H1 (cell line): Measurements from ENCODE around the gene PPME1. TPM values are rescaled to one million over a fixed set of nuclear protein-coding genes. Genes with fewer than 3 reads are reported as not detected.

Experiments
- CTCF ChIA-PET: fragments of 300-600 bp; sonication (Branson Sonifier 250); formaldehyde crosslinking; loops from one replicate; lab custom pipeline; 2021; ENCODE audit not compliant: partially characterized antibody; lab: Charles Lee
- POLR2A ChIA-PET: fragments of 300-600 bp; sonication (Branson Sonifier 250); formaldehyde crosslinking; loops from one replicate; lab custom pipeline; 2021; ENCODE audit warnings: inconsistent platforms; ENCODE audit not compliant: partially characterized antibody; lab: Charles Lee
- DNase-seq, 2 experiments: peaks; one replicate each; pipeline versions ENCODE4 v3.0.0 to v3.0.0-alpha.2; 2010 to 2022; ENCODE audit warnings: low spot score in 2 of 2, low read depth in 1 of 2, mixed read lengths in 1 of 2
- FAIRE-seq: peaks from 2 replicates; lab custom pipeline; 2011; peaks lifted over from hg19 to GRCh38; lab: Jason Lieb, UNC
- H2AFZ ChIP-seq: 2 replicates; pipeline ENCODE4 v1.8.1; 2012; ENCODE audit warnings: low read length, inconsistent platforms
- H2AK5ac ChIP-seq: 2 replicates; pipeline ENCODE4 v1.6.1; 2013; ENCODE audit warnings: low read depth, low read length
- H2BK120ac ChIP-seq: replicated peaks from 2 replicates; pipeline ENCODE3; 2013; ENCODE audit warnings: low read depth, low read length, inconsistent platforms
- H2BK12ac ChIP-seq: 2 replicates; pipeline ENCODE4 v1.6.1; 2013; ENCODE audit warnings: low read depth, low read length
- H2BK15ac ChIP-seq: 2 replicates; pipeline ENCODE4 v1.6.1; 2013; ENCODE audit warnings: low read length
- H2BK20ac ChIP-seq: 2 replicates; pipeline ENCODE4 v1.6.1; 2013; ENCODE audit warnings: low read length
- H2BK5ac ChIP-seq: 2 replicates; pipeline ENCODE4 v1.6.1; 2013; ENCODE audit warnings: low read depth, low read length
- H3K14ac ChIP-seq: 2 replicates; pipeline ENCODE4 v1.6.1; 2013; ENCODE audit warnings: inconsistent platforms; ENCODE audit not compliant: insufficient read length
- H3K18ac ChIP-seq: 2 replicates; pipeline ENCODE4 v1.6.1; 2013; ENCODE audit warnings: low read length; ENCODE audit errors: extremely low read depth
- H3K23ac ChIP-seq: 2 replicates; pipeline ENCODE4 v1.6.1; 2013; ENCODE audit warnings: inconsistent platforms; ENCODE audit not compliant: insufficient read length
- H3K23me2 ChIP-seq: 2 replicates; pipeline ENCODE4 v1.6.1; 2013; ENCODE audit warnings: low read depth, low read length
- H3K27ac ChIP-seq: 2 replicates; pipeline ENCODE4 v1.6.1; 2011; ENCODE audit warnings: low read depth, low read length, inconsistent platforms
- H3K27me3 ChIP-seq, 4 experiments: replicated peaks in 1 of 4; 1 replicate in 1 of 4; 2 replicates in 3 of 4; pipeline versions ENCODE4 v1.6.1 to v1.8.1; 2011 to 2013; ENCODE audit warnings: low read length in 3 of 4, mild to moderate bottlenecking in 3 of 4, inconsistent platforms in 2 of 4, mixed read lengths in 2 of 4, moderate library complexity in 1 of 4; ENCODE audit not compliant: control insufficient read depth in 3 of 4, insufficient read depth in 3 of 4; ENCODE audit errors: extremely low read depth in 1 of 4
- H3K36me3 ChIP-seq, 4 experiments: 2 replicates each; pipeline versions ENCODE4 v1.6.1 to v1.8.1; 2011 to 2013; ENCODE audit warnings: mild to moderate bottlenecking in 4 of 4, low read length in 3 of 4, moderate library complexity in 2 of 4, control low read depth in 1 of 4, inconsistent platforms in 1 of 4; ENCODE audit not compliant: insufficient read depth in 4 of 4, control insufficient read depth in 2 of 4
- H3K4ac ChIP-seq: replicated peaks from 2 replicates; pipeline ENCODE3; 2013; ENCODE audit warnings: low read length, low read depth, mixed read lengths, inconsistent platforms; ENCODE audit not compliant: insufficient read length
- H3K4me1 ChIP-seq, 4 experiments: replicated peaks in 1 of 4; 1 replicate in 1 of 4; 2 replicates in 3 of 4; pipeline versions ENCODE4 v1.6.1 to v1.8.1; 2011 to 2013; ENCODE audit warnings: low read length in 3 of 4, inconsistent platforms in 2 of 4, mixed read lengths in 1 of 4; ENCODE audit not compliant: insufficient read depth in 4 of 4, control insufficient read depth in 3 of 4
- H3K4me2 ChIP-seq, 2 experiments: 2 replicates each; pipeline versions ENCODE4 v1.6.1 to v1.8.1; 2011 to 2013; ENCODE audit warnings: low read depth in 2 of 2, low read length in 2 of 2, control low read depth in 1 of 2, inconsistent platforms in 1 of 2, mild to moderate bottlenecking in 1 of 2; ENCODE audit not compliant: insufficient read depth in 1 of 2
- H3K4me3 ChIP-seq, 4 experiments: fragments of 200-600, 300-600 bp in 1 of 4; sonication (generic), shearing (Covaris generic), sonication (Bioruptor Twin) in 1 of 4; 2 replicates each; pipeline versions ENCODE4 v1.5.1 to v1.8.1; 2011 to 2016; ENCODE audit warnings: low read length in 4 of 4, low read depth in 3 of 4, control low read depth in 2 of 4, inconsistent platforms in 2 of 4, mild to moderate bottlenecking in 2 of 4, mixed read lengths in 1 of 4, moderate library complexity in 1 of 4; ENCODE audit not compliant: insufficient read depth in 2 of 4; ENCODE audit errors: extremely low read depth in 1 of 4
- H3K56ac ChIP-seq: replicated peaks from 2 replicates; pipeline ENCODE3; 2013; ENCODE audit warnings: low read depth, mild to moderate bottlenecking, mixed read lengths, low read length, inconsistent platforms; ENCODE audit not compliant: insufficient read length
- H3K79me1 ChIP-seq: 2 replicates; pipeline ENCODE4 v1.6.1; 2013; ENCODE audit warnings: low read depth, low read length, control low read depth
- H3K79me2 ChIP-seq, 2 experiments: 2 replicates each; pipeline versions ENCODE4 v1.6.1 to v1.8.1; 2012 to 2013; ENCODE audit warnings: low read length in 2 of 2, mild to moderate bottlenecking in 2 of 2, inconsistent platforms in 1 of 2; ENCODE audit not compliant: insufficient read depth in 2 of 2, control insufficient read depth in 1 of 2
- H3K9ac ChIP-seq, 4 experiments: replicated peaks in 1 of 4; 1 replicate in 1 of 4; 2 replicates in 3 of 4; pipeline versions ENCODE4 v1.6.1 to v1.8.1; 2011 to 2013; ENCODE audit warnings: low read depth in 3 of 4, low read length in 3 of 4, control low read depth in 2 of 4, mild to moderate bottlenecking in 2 of 4, moderate library complexity in 2 of 4, inconsistent platforms in 1 of 4; ENCODE audit errors: extremely low read depth in 1 of 4
- H3K9me3 ChIP-seq, 2 experiments: 2 replicates each; pipeline versions ENCODE4 v1.6.1 to v1.8.1; 2012 to 2013; ENCODE audit warnings: mild to moderate bottlenecking in 2 of 2, moderate library complexity in 2 of 2, control low read depth in 1 of 2, inconsistent platforms in 1 of 2, low read depth in 1 of 2, low read length in 1 of 2, mixed read lengths in 1 of 2; ENCODE audit not compliant: insufficient read depth in 2 of 2
- H4K20me1 ChIP-seq, 2 experiments: replicated peaks in 1 of 2; 2 replicates each; pipeline versions ENCODE3 to v1.8.1; 2011 to 2013; ENCODE audit warnings: inconsistent platforms in 2 of 2, low read length in 2 of 2, mild to moderate bottlenecking in 1 of 2; ENCODE audit not compliant: insufficient read depth in 2 of 2, control insufficient read depth in 1 of 2
- H4K5ac ChIP-seq: 2 replicates; pipeline ENCODE4 v1.6.1; 2013; ENCODE audit warnings: low read length, low read depth, mixed read lengths, inconsistent platforms; ENCODE audit not compliant: insufficient read length
- H4K8ac ChIP-seq: 2 replicates; pipeline ENCODE4 v1.8.0; 2013; ENCODE audit warnings: mild to moderate bottlenecking, moderate library complexity, low read length, inconsistent platforms; ENCODE audit not compliant: insufficient read depth; ENCODE audit errors: extremely low read depth
- H4K91ac ChIP-seq: replicated peaks from 2 replicates; pipeline ENCODE3; 2013; ENCODE audit warnings: low read length, mixed read lengths, inconsistent platforms; ENCODE audit not compliant: insufficient read length
- SIN3A ChIP-seq, 2 experiments: IDR thresholded peaks in 1 of 2; conservative IDR thresholded peaks in 1 of 2; 2 replicates each; pipeline ENCODE4 v1.6.1; 2011 to 2012; ENCODE audit warnings: low read length in 2 of 2, improper control_type of control experiment in 1 of 2, low read depth in 1 of 2, mild to moderate bottlenecking in 1 of 2
- WGBS, 2 experiments: shearing (Covaris generic) in 1 of 2; methylation state at CpG; one replicate each; pipeline versions ENCODE4 v1.1.6 to v1.1.7; 2013 to 2015; ENCODE audit warnings: low lambda C conversion rate in 2 of 2, mixed read lengths in 2 of 2, inconsistent platforms in 1 of 2, low coverage in 1 of 2, missing lambda C conversion rate in 1 of 2; ENCODE audit not compliant: insufficient replicate concordance in 2 of 2, insufficient coverage in 1 of 2, insufficient read length in 1 of 2; ENCODE audit errors: extremely low coverage in 1 of 2, missing lambda C conversion rate in 1 of 2; 5-methylcytosine and 5-hydroxymethylcytosine counted together
- polyA plus RNA-seq, 7 experiments: library from polyadenylated mRNA; depleted of rRNA in 3 of 7; stranded (reverse) in 5 of 7; unstranded in 2 of 7; fragments of >200 nt in 5 of 7; fragments of 200-250 nt in 2 of 7; gene quantifications; 1 replicate in 5 of 7; 2 replicates in 1 of 7; 4 replicates in 1 of 7; pipeline versions ENCODE4 v1.2.1 to v1.2.3, GENCODE V29; 2011 to 2013; ENCODE audit warnings: missing spikeins in 2 of 7, mixed read lengths in 2 of 7
- total RNA-seq: library from RNA; stranded (reverse); fragmentation: NEBNext Ultra II Directional; extraction: Animal tissue kit (Norgen Biotek cat#: 25700); gene quantifications from 2 replicates; pipeline ENCODE4 v1.2.1, GENCODE V29; 2021

Gene PPME1
- total and polyA plus RNA-seq, 2 of the 8 experiments (the other 6 are each of a cell fraction or from before 2014, with no cell fraction given) = 55.1 to 64.5 TPM

DNA sequence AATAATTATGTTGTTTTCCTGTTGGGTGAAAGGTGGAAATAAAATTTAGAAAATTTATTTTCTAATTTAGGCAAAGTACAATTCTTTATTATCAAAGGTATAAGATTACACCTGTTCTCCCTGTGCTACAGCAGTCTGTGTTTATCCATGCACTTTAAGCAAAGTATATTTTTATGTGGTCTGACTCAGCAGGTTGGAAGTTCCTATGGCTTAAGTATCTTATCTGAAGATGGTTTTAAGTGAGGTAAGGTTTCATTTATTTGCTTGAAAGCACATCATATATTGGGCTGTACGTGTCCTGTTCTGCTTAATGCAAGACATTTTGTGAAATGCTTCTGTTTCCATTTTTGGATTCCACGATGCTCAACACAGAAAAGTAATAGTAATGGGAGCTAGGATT is 14.6 kb downstream of the PPME1 start:
- H3K27ac ChIP-seq = no peak overlapping the region

More for the DNA sequence above, 14.6 kb downstream of the PPME1 start:
- Histone ChIP-seq H3K27me3 (no peaks in the 10 kb centered on the region), H3K4me1 (no peaks in the 10 kb centered on the region), H3K79me2 (peaks cover 0 to 35% of the 10 kb centered on the region in 2 experiments; a peak in 2 of 4 replicates), H3K4me2 (no peak overlapping the region), H4K91ac (no peak overlapping the region), H4K20me1 (peaks cover 0 to 2% of the 10 kb centered on the region in 2 experiments), H2AFZ (no peak overlapping the region), H2BK12ac (no peak overlapping the region), H3K23ac (no peak overlapping the region), H2AK5ac (no peak overlapping the region), H3K9ac (no peak overlapping the region), H4K8ac (no peak overlapping the region), H4K5ac (no peak overlapping the region)
- 89% methylated on average over 2 of the region's 2 CpGs; no CpG with 5 or more reads in 1 of the 2 experiments for WGBS, 2 experiments
- POLR2A ChIA-PET = interaction anchor here (1.2 kb wide), 1 partner anchor 15 kb away, joined by 6 read pairs; the partner anchor contains the start of genes C2CD3 and PPME1
- TF ChIP-seq SIN3A (conservative IDR thresholded peaks at IDR 0.05 in 1 of 2, IDR thresholded peaks at IDR 0.05 in 1 of 2; ENCODE audit: low read depth in 1 of 2, low read length in 2 of 2) = no peak
- TF ChIP-seq, all 59 proteins: peak for 0
- CTCF ChIA-PET = interaction anchor here (0.9 kb wide), 1 partner anchor 35 kb away, joined by 6 read pairs; no protein-coding TSS in a partner anchor
- Histone ChIP-seq H3K79me1 (no peaks in the 10 kb centered on the region; the same call in 1 of the 2 replicates), H3K18ac (no peak overlapping the region), H3K56ac (no peak overlapping the region), H3K4ac (no peak overlapping the region), H2BK15ac (no peak overlapping the region), H3K9me3 (no peaks in the 10 kb centered on the region), H2BK20ac (no peak overlapping the region), H2BK5ac (no peak overlapping the region), H3K14ac (no peak overlapping the region), H3K4me3 (no peak overlapping the region), H2BK120ac (no peak overlapping the region), H3K23me2 (no peaks in the 10 kb centered on the region), H3K36me3 (peaks cover 0 to 4% (median 1%) of the 10 kb centered on the region in 4 experiments; a peak in 1 of 8 replicates)
- DNase-seq (no peak), FAIRE-seq (no peak)
